NCI-H2196 (cell line): ENCODE measurements around the gene PABPC3.
A peak's percentile ranks its signal among the peaks of the same experiment; 100 is the strongest.

Experiments
- DNase-seq: peaks from one replicate; lab custom pipeline; 2025; ENCODE audit not compliant: unreplicated experiment; lab: John Stamatoyannopoulos, UW

PABPC3 gene

GRCh38 chr13:25110956-25111584 lies 15.1 kb downstream of the PABPC3 start:
- DNase-seq = no peak

- DNase-seq = no peak
Measured at GRCh38 chr13:25111585-25111956, 15.6 kb downstream of the PABPC3 start.

DNA sequence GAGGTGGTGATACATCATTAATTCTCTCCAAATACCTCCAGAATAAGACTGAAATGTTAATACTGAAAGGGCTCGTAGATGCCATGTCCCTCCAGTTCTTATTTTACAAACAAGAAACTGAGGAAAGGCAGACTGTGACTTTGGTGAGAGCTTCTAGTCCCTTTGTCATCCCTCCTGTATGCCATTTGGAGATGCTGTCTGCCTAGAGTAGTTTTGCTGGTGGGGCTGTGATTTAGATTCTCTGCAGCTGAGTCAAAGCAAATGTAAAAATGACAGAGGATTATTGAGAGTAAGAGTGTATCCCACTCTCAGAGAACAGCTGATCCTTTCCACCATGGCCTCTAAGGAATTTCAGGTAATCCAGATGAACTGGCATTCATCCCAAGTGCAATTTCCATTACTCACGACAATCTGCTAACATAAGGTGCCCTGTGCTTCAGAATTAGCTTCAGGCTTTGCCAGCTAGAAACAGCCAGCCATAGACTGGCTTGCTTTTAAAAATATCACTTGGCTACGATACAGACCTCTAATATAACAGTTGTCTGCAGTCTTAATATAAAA lies 16.8 kb downstream of the PABPC3 start:
- no peak for DNase-seq

DNA sequence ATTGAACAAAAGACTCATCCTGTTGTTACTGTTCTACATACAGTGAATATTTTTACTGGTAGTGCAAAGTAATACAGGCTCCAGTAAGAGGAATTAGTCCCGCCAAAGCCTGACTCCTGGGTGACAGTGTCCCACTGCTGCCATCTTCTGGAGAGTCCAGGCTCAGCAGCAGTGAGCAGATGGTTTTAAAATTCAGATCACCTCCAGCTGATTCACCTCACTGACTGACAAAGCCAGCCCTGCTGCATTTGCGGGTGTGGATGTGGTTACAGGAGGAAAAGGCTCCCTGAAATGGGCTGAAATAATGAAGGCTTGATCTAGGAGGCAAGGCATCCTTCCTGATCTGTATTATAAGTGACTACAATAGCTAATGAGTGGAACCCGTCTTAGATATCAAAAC lies 18.3 kb downstream of the PABPC3 start:
- peak; percentile 25 for DNase-seq

- no peak for DNase-seq
Measured at GRCh38 chr13:25116044-25116443, 20.1 kb downstream of the PABPC3 start.

GRCh38 chr13:25117312-25117711 lies 21.4 kb downstream of the PABPC3 start:
- no peak for DNase-seq

- DNase-seq = no peak
Measured at GRCh38 chr13:25118378-25118905, 22.5 kb downstream of the PABPC3 start.

GRCh38 chr13:25130944-25131343 lies 35.0 kb downstream of the PABPC3 start:
- DNase-seq = no peak

DNA sequence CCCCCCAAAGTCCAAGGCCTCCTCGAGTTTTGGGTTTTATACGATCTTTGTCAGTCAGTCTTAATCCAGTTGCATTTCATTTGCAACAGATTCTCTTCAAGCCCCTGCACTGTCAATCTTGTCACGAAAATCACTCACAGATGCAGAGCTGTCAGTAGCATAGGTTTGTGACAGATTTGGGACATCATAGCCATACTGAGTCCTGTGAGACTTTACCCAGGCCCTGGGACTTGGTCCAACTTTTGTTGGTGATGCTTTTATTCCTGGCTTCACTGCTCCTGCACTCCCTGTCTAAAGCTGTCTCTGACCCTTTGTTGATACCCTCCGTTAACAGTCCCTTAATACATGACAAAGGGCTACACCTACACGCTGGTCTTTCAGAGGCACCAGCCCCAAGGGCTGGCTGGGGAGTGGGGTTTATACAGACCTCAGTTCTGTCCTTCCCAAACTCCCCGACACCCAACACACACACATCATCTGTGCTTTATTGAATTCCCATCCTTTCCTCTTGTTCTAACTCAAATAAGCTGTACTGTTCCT lies 36.0 kb downstream of the PABPC3 start:
- DNase-seq = no peak

GRCh38 chr13:25132751-25133390 lies 36.9 kb downstream of the PABPC3 start:
- DNase-seq = no peak

GRCh38 chr13:25135896-25136295 lies 40.0 kb downstream of the PABPC3 start:
- DNase-seq = no peak

DNA sequence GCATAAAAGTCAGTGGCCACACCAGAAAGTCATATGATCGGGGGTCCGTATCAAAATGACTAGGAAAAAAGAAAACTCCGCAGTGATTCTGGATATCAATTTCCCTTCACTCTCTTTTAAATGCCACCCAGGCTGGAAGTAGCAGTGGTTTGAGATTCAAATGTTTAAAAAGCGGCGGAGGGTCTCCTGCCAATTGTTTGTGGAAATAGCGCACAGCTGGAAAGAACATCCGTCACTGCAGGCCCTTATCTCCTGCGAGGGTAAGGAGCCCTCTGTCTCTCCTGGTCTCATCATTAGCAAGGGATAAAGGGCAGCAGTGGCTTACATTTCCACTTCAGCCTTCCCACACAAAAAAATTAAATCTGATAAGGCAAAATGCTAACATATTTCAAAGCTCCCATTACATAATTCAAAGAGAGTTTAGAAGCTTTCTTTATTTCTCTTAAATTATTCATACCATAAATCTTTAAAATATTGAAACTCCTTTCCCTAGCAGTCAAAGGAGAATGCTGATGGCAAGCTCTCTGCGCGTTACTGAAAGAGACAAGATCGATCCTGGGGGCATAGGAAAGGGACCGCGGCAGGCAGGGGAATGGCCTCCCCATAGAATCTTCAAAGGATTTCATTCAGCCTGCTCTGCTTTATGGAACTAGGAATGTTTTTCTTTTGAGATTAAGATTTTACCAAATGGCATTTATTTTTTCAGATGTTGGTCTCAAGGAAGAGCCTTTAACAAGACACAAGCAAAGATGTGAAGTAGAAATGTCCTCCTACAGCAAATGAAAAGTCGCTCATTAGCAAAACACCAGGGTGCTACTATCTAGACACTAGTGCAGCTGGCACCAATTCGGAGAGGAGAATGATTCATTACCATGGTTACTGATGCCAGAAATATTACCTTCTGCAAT lies 41.2 kb downstream of the PABPC3 start:
- DNase-seq = no peak

GRCh38 chr13:25137788-25138115 lies 41.8 kb downstream of the PABPC3 start:
- no peak for DNase-seq

- no peak for DNase-seq
Measured at GRCh38 chr13:25141042-25141441, 45.1 kb downstream of the PABPC3 start.

GRCh38 chr13:25143706-25144105 lies 47.8 kb downstream of the PABPC3 start:
- no peak for DNase-seq

DNA sequence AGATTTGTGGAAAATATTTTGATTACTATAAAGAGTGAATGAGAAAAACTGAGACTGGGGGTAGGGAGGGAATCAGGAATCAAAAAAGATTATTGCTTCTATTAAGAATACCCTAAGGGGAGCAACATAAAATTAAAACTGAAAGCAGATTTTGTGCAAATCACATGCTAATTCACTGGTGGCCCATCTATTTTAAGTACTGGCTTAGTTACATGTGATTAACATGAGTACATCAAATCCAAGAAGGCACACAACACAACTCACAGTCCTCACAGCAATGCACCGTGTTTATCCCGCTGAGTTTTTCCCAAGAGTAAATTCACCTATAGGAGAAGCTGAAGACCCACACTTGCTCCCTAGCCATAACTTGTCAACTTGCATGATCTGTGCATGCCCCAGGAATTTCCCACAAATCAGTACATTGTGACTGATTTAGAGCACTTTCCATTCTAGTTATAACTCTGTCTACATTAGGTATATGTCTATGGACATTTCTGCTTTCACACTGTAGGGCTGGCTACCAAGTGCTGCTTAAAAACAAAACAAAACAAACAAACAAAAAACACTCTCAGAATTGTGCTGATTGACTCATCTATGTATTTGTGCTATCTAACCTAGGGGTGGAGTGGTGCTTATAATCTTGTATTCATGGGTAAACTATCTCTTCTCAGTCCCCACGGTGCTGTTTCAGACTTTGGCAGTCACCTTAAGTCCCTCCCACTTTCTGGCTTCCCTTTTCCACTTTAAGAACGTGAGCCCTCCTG lies 51.9 kb downstream of the PABPC3 start:
- DNase-seq = no peak

DNA sequence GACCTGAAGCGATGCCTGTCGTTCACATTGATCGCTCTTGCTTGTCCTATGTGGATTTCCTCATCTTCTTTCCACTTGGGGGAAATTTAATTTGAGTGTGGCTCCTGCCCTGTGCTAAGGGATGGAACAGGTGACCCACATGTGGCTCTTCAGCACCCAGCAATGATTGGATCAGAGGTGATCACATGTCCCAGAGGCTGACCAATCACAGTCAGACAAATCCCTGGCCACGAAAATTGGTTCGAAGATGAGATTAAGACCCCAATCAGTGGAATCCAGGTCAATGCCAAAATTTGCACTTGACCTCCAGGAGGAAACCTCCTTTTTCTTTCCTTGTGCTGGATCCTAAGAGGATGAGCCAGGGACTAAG lies 52.5 kb downstream of the PABPC3 start:
- DNase-seq = no peak
